Measurements from ENCODE around the gene FNDC3B. TPM values are rescaled to one million over a fixed set of nuclear protein-coding genes. Genes with fewer than 3 reads are reported as not detected.

Gene FNDC3B
- total and polyA plus RNA-seq, 9 of the 15 experiments (the other 6 are each of a cell fraction or from before 2014, with no cell fraction given): 7.0 to 35.8 (median 16.2) TPM

DNA sequence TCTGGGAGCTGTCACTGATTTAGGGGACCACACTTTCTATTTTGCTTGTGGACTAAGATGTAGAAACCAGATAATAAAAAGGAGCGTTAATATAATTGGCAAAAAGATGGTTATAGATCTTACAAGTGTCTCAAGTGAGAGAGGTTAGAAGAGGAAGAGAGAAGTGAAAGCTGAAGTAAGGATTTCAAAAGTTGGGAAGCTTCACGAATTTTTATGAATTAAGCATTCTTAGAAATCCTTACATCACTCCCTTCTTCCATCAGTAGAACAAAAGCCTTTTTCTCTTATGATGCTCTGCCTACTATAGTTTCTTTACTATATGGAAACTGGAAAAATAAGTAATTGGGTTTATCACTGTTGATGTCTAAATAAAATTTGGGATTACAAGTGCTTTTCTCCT is 146.5 kb downstream of the FNDC3B start:
- Histone ChIP-seq H3K4me2 (ENCODE audit: insufficient read depth, low read length) (no peak overlapping the region), H3K36me3 (ENCODE audit: control insufficient read depth, insufficient read depth, low read length) (no peaks in the 10 kb centered on the region), H3K9me3 (replicated peaks; ENCODE audit: control insufficient read depth, insufficient read depth, low read depth, low read length) (no peaks in the 10 kb centered on the region), H3K4me1 (replicated peaks in 1 of 2; ENCODE audit: control insufficient read depth in 2 of 2, insufficient read depth in 2 of 2, low read length in 2 of 2) (no peaks in the 10 kb centered on the region; a peak in 1 of 5 replicates), H3K79me2 (ENCODE audit: control insufficient read depth, insufficient read depth, low read length) (peaks cover 16% of the 10 kb centered on the region), H3K27ac (ENCODE audit: extremely low read depth, low read depth, low read length) (no peak overlapping the region), H3K4me3 (no peak overlapping the region), H2AFZ (ENCODE audit: low read depth, low read length) (no peak overlapping the region), H3K27me3 (ENCODE audit: control insufficient read depth in 2 of 2, insufficient read depth in 2 of 2, low read length in 2 of 2) (no peaks in the 10 kb centered on the region), H3K9me1 (ENCODE audit: control insufficient read depth, insufficient read depth, low read length) (no peaks in the 10 kb centered on the region), H3K9ac (ENCODE audit: insufficient read depth in 1 of 2, low read depth in 2 of 2, low read length in 2 of 2) (no peak overlapping the region), H4K20me1 (replicated peaks; ENCODE audit: control insufficient read depth, insufficient read depth, low read length) (no peaks in the 10 kb centered on the region)
- DNase-seq (ENCODE audit: extremely low read depth in 1 of 4, low spot score in 3 of 4) (no peak), ATAC-seq (no peak), FAIRE-seq (no peak)
- TF ChIP-seq PPARD (CRISPR knock-in tag; IDR thresholded peaks at IDR 0.05): no peak
- in situ Hi-C loops (cut with MboI) (no loop called here), intact Hi-C loops (cut with micrococcal nuclease) (no loop called here)
- WGBS (ENCODE audit: insufficient coverage, low coverage, missing lambda C conversion rate): 43% methylated on average over 2 of the region's 2 CpGs
- POLR2A ChIA-PET: interaction anchor here (1.0 to 1.2 kb wide), 2 partner anchors 9 to 15 kb away, joined by 3 read pairs; no protein-coding TSS in a partner anchor
- BruUV-seq (replicated peaks): no TSS peak
- CTCF ChIA-PET (ENCODE audit: low intra/inter-chr PET ratio): no interaction called here

DNA sequence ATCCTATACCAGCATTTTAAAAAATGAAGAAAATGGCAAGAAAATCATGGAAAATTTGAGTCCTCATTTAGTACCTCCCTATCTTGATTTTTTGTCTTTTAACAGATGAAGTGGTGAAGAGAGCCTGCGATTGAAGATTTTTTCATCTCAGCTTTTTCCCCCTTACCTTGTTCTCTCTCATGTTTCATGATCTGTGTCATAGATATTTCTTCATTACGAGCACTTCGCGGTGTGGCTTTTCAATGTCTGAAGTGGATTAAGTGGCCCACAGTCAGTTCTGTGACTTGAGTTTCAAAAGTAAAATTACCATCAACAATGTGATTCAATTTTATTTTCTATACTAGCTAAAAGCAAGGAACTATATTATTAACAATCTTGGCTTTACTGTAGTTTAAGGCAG is 147.2 kb downstream of the FNDC3B start:
- intact Hi-C loops (cut with micrococcal nuclease) (no loop called here), in situ Hi-C loops (cut with MboI) (no loop called here)
- POLR2A ChIA-PET: interaction anchor here (0.8 to 1.2 kb wide), 2 partner anchors 15 to 146 kb away, joined by 3 read pairs; no protein-coding TSS in a partner anchor
- no peaks in the 10 kb centered on the region for H3K27me3 ChIP-seq (ENCODE audit: control insufficient read depth in 2 of 2, insufficient read depth in 2 of 2, low read length in 2 of 2)
- CTCF ChIA-PET (ENCODE audit: low intra/inter-chr PET ratio): no interaction called here
- H3K9ac ChIP-seq (ENCODE audit: insufficient read depth in 1 of 2, low read depth in 2 of 2, low read length in 2 of 2): no peak overlapping the region
- no peaks in the 10 kb centered on the region for H3K9me1 ChIP-seq (ENCODE audit: control insufficient read depth, insufficient read depth, low read length)
- no peak overlapping the region for H3K27ac ChIP-seq (ENCODE audit: extremely low read depth, low read depth, low read length)
- ATAC-seq (no peak), FAIRE-seq (no peak), DNase-seq (ENCODE audit: extremely low read depth in 1 of 4, low spot score in 3 of 4) (no peak)
- no TSS peak for BruUV-seq (replicated peaks)
- WGBS (ENCODE audit: insufficient coverage, low coverage, missing lambda C conversion rate): 81% methylated on average over 4 of the region's 4 CpGs
- no peaks in the 10 kb centered on the region for H3K36me3 ChIP-seq (ENCODE audit: control insufficient read depth, insufficient read depth, low read length)
- peaks cover 17% of the 10 kb centered on the region for H3K79me2 ChIP-seq (ENCODE audit: control insufficient read depth, insufficient read depth, low read length)
- H3K4me3 ChIP-seq: no peak overlapping the region
- H3K4me1 ChIP-seq (replicated peaks in 1 of 2; ENCODE audit: control insufficient read depth in 2 of 2, insufficient read depth in 2 of 2, low read length in 2 of 2): no peaks in the 10 kb centered on the region; a peak in 1 of 5 replicates
- H3K9me3 ChIP-seq (replicated peaks; ENCODE audit: control insufficient read depth, insufficient read depth, low read depth, low read length): no peaks in the 10 kb centered on the region
- no peaks in the 10 kb centered on the region for H4K20me1 ChIP-seq (replicated peaks; ENCODE audit: control insufficient read depth, insufficient read depth, low read length)
- H2AFZ ChIP-seq (ENCODE audit: low read depth, low read length): no peak overlapping the region
- H3K4me2 ChIP-seq (ENCODE audit: insufficient read depth, low read length): no peak overlapping the region
- TF ChIP-seq, protein P1, sequence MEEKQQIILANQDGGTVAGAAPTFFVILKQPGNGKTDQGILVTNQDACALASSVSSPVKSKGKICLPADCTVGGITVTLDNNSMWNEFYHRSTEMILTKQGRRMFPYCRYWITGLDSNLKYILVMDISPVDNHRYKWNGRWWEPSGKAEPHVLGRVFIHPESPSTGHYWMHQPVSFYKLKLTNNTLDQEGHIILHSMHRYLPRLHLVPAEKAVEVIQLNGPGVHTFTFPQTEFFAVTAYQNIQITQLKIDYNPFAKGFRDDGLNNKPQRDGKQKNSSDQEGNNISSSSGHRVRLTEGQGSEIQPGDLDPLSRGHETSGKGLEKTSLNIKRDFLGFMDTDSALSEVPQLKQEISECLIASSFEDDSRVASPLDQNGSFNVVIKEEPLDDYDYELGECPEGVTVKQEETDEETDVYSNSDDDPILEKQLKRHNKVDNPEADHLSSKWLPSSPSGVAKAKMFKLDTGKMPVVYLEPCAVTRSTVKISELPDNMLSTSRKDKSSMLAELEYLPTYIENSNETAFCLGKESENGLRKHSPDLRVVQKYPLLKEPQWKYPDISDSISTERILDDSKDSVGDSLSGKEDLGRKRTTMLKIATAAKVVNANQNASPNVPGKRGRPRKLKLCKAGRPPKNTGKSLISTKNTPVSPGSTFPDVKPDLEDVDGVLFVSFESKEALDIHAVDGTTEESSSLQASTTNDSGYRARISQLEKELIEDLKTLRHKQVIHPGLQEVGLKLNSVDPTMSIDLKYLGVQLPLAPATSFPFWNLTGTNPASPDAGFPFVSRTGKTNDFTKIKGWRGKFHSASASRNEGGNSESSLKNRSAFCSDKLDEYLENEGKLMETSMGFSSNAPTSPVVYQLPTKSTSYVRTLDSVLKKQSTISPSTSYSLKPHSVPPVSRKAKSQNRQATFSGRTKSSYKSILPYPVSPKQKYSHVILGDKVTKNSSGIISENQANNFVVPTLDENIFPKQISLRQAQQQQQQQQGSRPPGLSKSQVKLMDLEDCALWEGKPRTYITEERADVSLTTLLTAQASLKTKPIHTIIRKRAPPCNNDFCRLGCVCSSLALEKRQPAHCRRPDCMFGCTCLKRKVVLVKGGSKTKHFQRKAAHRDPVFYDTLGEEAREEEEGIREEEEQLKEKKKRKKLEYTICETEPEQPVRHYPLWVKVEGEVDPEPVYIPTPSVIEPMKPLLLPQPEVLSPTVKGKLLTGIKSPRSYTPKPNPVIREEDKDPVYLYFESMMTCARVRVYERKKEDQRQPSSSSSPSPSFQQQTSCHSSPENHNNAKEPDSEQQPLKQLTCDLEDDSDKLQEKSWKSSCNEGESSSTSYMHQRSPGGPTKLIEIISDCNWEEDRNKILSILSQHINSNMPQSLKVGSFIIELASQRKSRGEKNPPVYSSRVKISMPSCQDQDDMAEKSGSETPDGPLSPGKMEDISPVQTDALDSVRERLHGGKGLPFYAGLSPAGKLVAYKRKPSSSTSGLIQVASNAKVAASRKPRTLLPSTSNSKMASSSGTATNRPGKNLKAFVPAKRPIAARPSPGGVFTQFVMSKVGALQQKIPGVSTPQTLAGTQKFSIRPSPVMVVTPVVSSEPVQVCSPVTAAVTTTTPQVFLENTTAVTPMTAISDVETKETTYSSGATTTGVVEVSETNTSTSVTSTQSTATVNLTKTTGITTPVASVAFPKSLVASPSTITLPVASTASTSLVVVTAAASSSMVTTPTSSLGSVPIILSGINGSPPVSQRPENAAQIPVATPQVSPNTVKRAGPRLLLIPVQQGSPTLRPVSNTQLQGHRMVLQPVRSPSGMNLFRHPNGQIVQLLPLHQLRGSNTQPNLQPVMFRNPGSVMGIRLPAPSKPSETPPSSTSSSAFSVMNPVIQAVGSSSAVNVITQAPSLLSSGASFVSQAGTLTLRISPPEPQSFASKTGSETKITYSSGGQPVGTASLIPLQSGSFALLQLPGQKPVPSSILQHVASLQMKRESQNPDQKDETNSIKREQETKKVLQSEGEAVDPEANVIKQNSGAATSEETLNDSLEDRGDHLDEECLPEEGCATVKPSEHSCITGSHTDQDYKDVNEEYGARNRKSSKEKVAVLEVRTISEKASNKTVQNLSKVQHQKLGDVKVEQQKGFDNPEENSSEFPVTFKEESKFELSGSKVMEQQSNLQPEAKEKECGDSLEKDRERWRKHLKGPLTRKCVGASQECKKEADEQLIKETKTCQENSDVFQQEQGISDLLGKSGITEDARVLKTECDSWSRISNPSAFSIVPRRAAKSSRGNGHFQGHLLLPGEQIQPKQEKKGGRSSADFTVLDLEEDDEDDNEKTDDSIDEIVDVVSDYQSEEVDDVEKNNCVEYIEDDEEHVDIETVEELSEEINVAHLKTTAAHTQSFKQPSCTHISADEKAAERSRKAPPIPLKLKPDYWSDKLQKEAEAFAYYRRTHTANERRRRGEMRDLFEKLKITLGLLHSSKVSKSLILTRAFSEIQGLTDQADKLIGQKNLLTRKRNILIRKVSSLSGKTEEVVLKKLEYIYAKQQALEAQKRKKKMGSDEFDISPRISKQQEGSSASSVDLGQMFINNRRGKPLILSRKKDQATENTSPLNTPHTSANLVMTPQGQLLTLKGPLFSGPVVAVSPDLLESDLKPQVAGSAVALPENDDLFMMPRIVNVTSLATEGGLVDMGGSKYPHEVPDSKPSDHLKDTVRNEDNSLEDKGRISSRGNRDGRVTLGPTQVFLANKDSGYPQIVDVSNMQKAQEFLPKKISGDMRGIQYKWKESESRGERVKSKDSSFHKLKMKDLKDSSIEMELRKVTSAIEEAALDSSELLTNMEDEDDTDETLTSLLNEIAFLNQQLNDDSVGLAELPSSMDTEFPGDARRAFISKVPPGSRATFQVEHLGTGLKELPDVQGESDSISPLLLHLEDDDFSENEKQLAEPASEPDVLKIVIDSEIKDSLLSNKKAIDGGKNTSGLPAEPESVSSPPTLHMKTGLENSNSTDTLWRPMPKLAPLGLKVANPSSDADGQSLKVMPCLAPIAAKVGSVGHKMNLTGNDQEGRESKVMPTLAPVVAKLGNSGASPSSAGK (IDR thresholded peaks at IDR 0.05): no peak
- TF ChIP-seq STAT5B (CRISPR knock-in tag; IDR thresholded peaks at IDR 0.05): no peak
- no peak for TF ChIP-seq PCBP1 (IDR thresholded peaks at IDR 0.05; ENCODE audit: low read depth, low read length, poor library complexity, severe bottlenecking)
